H1 (cell line): ENCODE data around the gene GAP43. TPM values are rescaled to one million over a fixed set of nuclear protein-coding genes. Genes with fewer than 3 reads are reported as not detected.

Experiments
- CTCF ChIA-PET: fragments of 300-600 bp; sonication (Branson Sonifier 250); formaldehyde crosslinking; loops from one replicate; lab custom pipeline; 2021; ENCODE audit not compliant: partially characterized antibody; lab: Charles Lee
- POLR2A ChIA-PET: fragments of 300-600 bp; sonication (Branson Sonifier 250); formaldehyde crosslinking; loops from one replicate; lab custom pipeline; 2021; ENCODE audit warnings: inconsistent platforms; ENCODE audit not compliant: partially characterized antibody; lab: Charles Lee
- DNase-seq, 2 experiments: peaks; one replicate each; pipeline versions ENCODE4 v3.0.0 to v3.0.0-alpha.2; 2010 to 2022; ENCODE audit warnings: low spot score in 2 of 2, low read depth in 1 of 2, mixed read lengths in 1 of 2
- FAIRE-seq: peaks from 2 replicates; lab custom pipeline; 2011; peaks lifted over from hg19 to GRCh38; lab: Jason Lieb, UNC
- H2AFZ ChIP-seq: 2 replicates; pipeline ENCODE4 v1.8.1; 2012; ENCODE audit warnings: low read length, inconsistent platforms
- H2AK5ac ChIP-seq: 2 replicates; pipeline ENCODE4 v1.6.1; 2013; ENCODE audit warnings: low read depth, low read length
- H2BK120ac ChIP-seq: replicated peaks from 2 replicates; pipeline ENCODE3; 2013; ENCODE audit warnings: low read depth, low read length, inconsistent platforms
- H2BK12ac ChIP-seq: 2 replicates; pipeline ENCODE4 v1.6.1; 2013; ENCODE audit warnings: low read depth, low read length
- H2BK15ac ChIP-seq: 2 replicates; pipeline ENCODE4 v1.6.1; 2013; ENCODE audit warnings: low read length
- H2BK20ac ChIP-seq: 2 replicates; pipeline ENCODE4 v1.6.1; 2013; ENCODE audit warnings: low read length
- H2BK5ac ChIP-seq: 2 replicates; pipeline ENCODE4 v1.6.1; 2013; ENCODE audit warnings: low read depth, low read length
- H3K14ac ChIP-seq: 2 replicates; pipeline ENCODE4 v1.6.1; 2013; ENCODE audit warnings: inconsistent platforms; ENCODE audit not compliant: insufficient read length
- H3K18ac ChIP-seq: 2 replicates; pipeline ENCODE4 v1.6.1; 2013; ENCODE audit warnings: low read length; ENCODE audit errors: extremely low read depth
- H3K23ac ChIP-seq: 2 replicates; pipeline ENCODE4 v1.6.1; 2013; ENCODE audit warnings: inconsistent platforms; ENCODE audit not compliant: insufficient read length
- H3K23me2 ChIP-seq: 2 replicates; pipeline ENCODE4 v1.6.1; 2013; ENCODE audit warnings: low read depth, low read length
- H3K27ac ChIP-seq: 2 replicates; pipeline ENCODE4 v1.6.1; 2011; ENCODE audit warnings: low read depth, low read length, inconsistent platforms
- H3K27me3 ChIP-seq, 4 experiments: replicated peaks in 1 of 4; 1 replicate in 1 of 4; 2 replicates in 3 of 4; pipeline versions ENCODE4 v1.6.1 to v1.8.1; 2011 to 2013; ENCODE audit warnings: low read length in 3 of 4, mild to moderate bottlenecking in 3 of 4, inconsistent platforms in 2 of 4, mixed read lengths in 2 of 4, moderate library complexity in 1 of 4; ENCODE audit not compliant: control insufficient read depth in 3 of 4, insufficient read depth in 3 of 4; ENCODE audit errors: extremely low read depth in 1 of 4
- H3K36me3 ChIP-seq, 4 experiments: 2 replicates each; pipeline versions ENCODE4 v1.6.1 to v1.8.1; 2011 to 2013; ENCODE audit warnings: mild to moderate bottlenecking in 4 of 4, low read length in 3 of 4, moderate library complexity in 2 of 4, control low read depth in 1 of 4, inconsistent platforms in 1 of 4; ENCODE audit not compliant: insufficient read depth in 4 of 4, control insufficient read depth in 2 of 4
- H3K4ac ChIP-seq: replicated peaks from 2 replicates; pipeline ENCODE3; 2013; ENCODE audit warnings: low read length, low read depth, mixed read lengths, inconsistent platforms; ENCODE audit not compliant: insufficient read length
- H3K4me1 ChIP-seq, 4 experiments: replicated peaks in 1 of 4; 1 replicate in 1 of 4; 2 replicates in 3 of 4; pipeline versions ENCODE4 v1.6.1 to v1.8.1; 2011 to 2013; ENCODE audit warnings: low read length in 3 of 4, inconsistent platforms in 2 of 4, mixed read lengths in 1 of 4; ENCODE audit not compliant: insufficient read depth in 4 of 4, control insufficient read depth in 3 of 4
- H3K4me2 ChIP-seq, 2 experiments: 2 replicates each; pipeline versions ENCODE4 v1.6.1 to v1.8.1; 2011 to 2013; ENCODE audit warnings: low read depth in 2 of 2, low read length in 2 of 2, control low read depth in 1 of 2, inconsistent platforms in 1 of 2, mild to moderate bottlenecking in 1 of 2; ENCODE audit not compliant: insufficient read depth in 1 of 2
- H3K4me3 ChIP-seq, 4 experiments: fragments of 200-600, 300-600 bp in 1 of 4; sonication (generic), shearing (Covaris generic), sonication (Bioruptor Twin) in 1 of 4; 2 replicates each; pipeline versions ENCODE4 v1.5.1 to v1.8.1; 2011 to 2016; ENCODE audit warnings: low read length in 4 of 4, low read depth in 3 of 4, control low read depth in 2 of 4, inconsistent platforms in 2 of 4, mild to moderate bottlenecking in 2 of 4, mixed read lengths in 1 of 4, moderate library complexity in 1 of 4; ENCODE audit not compliant: insufficient read depth in 2 of 4; ENCODE audit errors: extremely low read depth in 1 of 4
- H3K56ac ChIP-seq: replicated peaks from 2 replicates; pipeline ENCODE3; 2013; ENCODE audit warnings: low read depth, mild to moderate bottlenecking, mixed read lengths, low read length, inconsistent platforms; ENCODE audit not compliant: insufficient read length
- H3K79me1 ChIP-seq: 2 replicates; pipeline ENCODE4 v1.6.1; 2013; ENCODE audit warnings: low read depth, low read length, control low read depth
- H3K79me2 ChIP-seq, 2 experiments: 2 replicates each; pipeline versions ENCODE4 v1.6.1 to v1.8.1; 2012 to 2013; ENCODE audit warnings: low read length in 2 of 2, mild to moderate bottlenecking in 2 of 2, inconsistent platforms in 1 of 2; ENCODE audit not compliant: insufficient read depth in 2 of 2, control insufficient read depth in 1 of 2
- H3K9ac ChIP-seq, 4 experiments: replicated peaks in 1 of 4; 1 replicate in 1 of 4; 2 replicates in 3 of 4; pipeline versions ENCODE4 v1.6.1 to v1.8.1; 2011 to 2013; ENCODE audit warnings: low read depth in 3 of 4, low read length in 3 of 4, control low read depth in 2 of 4, mild to moderate bottlenecking in 2 of 4, moderate library complexity in 2 of 4, inconsistent platforms in 1 of 4; ENCODE audit errors: extremely low read depth in 1 of 4
- H3K9me3 ChIP-seq, 2 experiments: 2 replicates each; pipeline versions ENCODE4 v1.6.1 to v1.8.1; 2012 to 2013; ENCODE audit warnings: mild to moderate bottlenecking in 2 of 2, moderate library complexity in 2 of 2, control low read depth in 1 of 2, inconsistent platforms in 1 of 2, low read depth in 1 of 2, low read length in 1 of 2, mixed read lengths in 1 of 2; ENCODE audit not compliant: insufficient read depth in 2 of 2
- H4K20me1 ChIP-seq, 2 experiments: replicated peaks in 1 of 2; 2 replicates each; pipeline versions ENCODE3 to v1.8.1; 2011 to 2013; ENCODE audit warnings: inconsistent platforms in 2 of 2, low read length in 2 of 2, mild to moderate bottlenecking in 1 of 2; ENCODE audit not compliant: insufficient read depth in 2 of 2, control insufficient read depth in 1 of 2
- H4K5ac ChIP-seq: 2 replicates; pipeline ENCODE4 v1.6.1; 2013; ENCODE audit warnings: low read length, low read depth, mixed read lengths, inconsistent platforms; ENCODE audit not compliant: insufficient read length
- H4K8ac ChIP-seq: 2 replicates; pipeline ENCODE4 v1.8.0; 2013; ENCODE audit warnings: mild to moderate bottlenecking, moderate library complexity, low read length, inconsistent platforms; ENCODE audit not compliant: insufficient read depth; ENCODE audit errors: extremely low read depth
- H4K91ac ChIP-seq: replicated peaks from 2 replicates; pipeline ENCODE3; 2013; ENCODE audit warnings: low read length, mixed read lengths, inconsistent platforms; ENCODE audit not compliant: insufficient read length
- ATF2 ChIP-seq: IDR thresholded peaks from 2 replicates; pipeline ENCODE4 v1.6.1; 2012; ENCODE audit warnings: low read length, inconsistent platforms
- EGR1 ChIP-seq: IDR thresholded peaks from 2 replicates; pipeline ENCODE4 v1.6.1; 2011; ENCODE audit warnings: low read depth, low read length, borderline replicate concordance
- JUND ChIP-seq: IDR thresholded peaks from 2 replicates; pipeline ENCODE4 v1.6.1; 2011; ENCODE audit warnings: mild to moderate bottlenecking, improper control_type of control experiment, low read length
- MAX ChIP-seq: IDR thresholded peaks from 2 replicates; pipeline ENCODE4 v1.6.1; 2012; ENCODE audit warnings: inconsistent platforms
- PHF8 ChIP-seq: fragments of 200-600 bp; sonication (generic); conservative IDR thresholded peaks from 2 replicates; pipeline ENCODE4 v1.7.1; 2012; ENCODE audit warnings: low read depth, mild to moderate bottlenecking, inconsistent platforms, low read length, moderate library complexity
- POU5F1 ChIP-seq: IDR thresholded peaks from 2 replicates; pipeline ENCODE4 v1.6.1; 2011; ENCODE audit warnings: low read depth, mild to moderate bottlenecking, low read length, moderate library complexity
- RBBP5 ChIP-seq: IDR thresholded peaks from 2 replicates; pipeline ENCODE4 v1.7.1; 2012; ENCODE audit warnings: low read depth, mild to moderate bottlenecking, inconsistent platforms, low read length, moderate library complexity, borderline replicate concordance
- SAP30 ChIP-seq: fragments of 300-600 bp; sonication (generic); IDR thresholded peaks from 2 replicates; pipeline ENCODE4 v1.7.1; 2012; ENCODE audit warnings: low read length, moderate library complexity, mild to moderate bottlenecking, inconsistent platforms; ENCODE audit not compliant: insufficient read depth, insufficient replicate concordance
- TEAD4 ChIP-seq: IDR thresholded peaks from 2 replicates; pipeline ENCODE4 v1.6.1; 2012; ENCODE audit warnings: low read depth, low read length, inconsistent platforms, mixed read lengths
- WGBS, 2 experiments: shearing (Covaris generic) in 1 of 2; methylation state at CpG; one replicate each; pipeline versions ENCODE4 v1.1.6 to v1.1.7; 2013 to 2015; ENCODE audit warnings: low lambda C conversion rate in 2 of 2, mixed read lengths in 2 of 2, inconsistent platforms in 1 of 2, low coverage in 1 of 2, missing lambda C conversion rate in 1 of 2; ENCODE audit not compliant: insufficient replicate concordance in 2 of 2, insufficient coverage in 1 of 2, insufficient read length in 1 of 2; ENCODE audit errors: extremely low coverage in 1 of 2, missing lambda C conversion rate in 1 of 2; 5-methylcytosine and 5-hydroxymethylcytosine counted together
- polyA plus RNA-seq, 7 experiments: library from polyadenylated mRNA; depleted of rRNA in 3 of 7; stranded (reverse) in 5 of 7; unstranded in 2 of 7; fragments of >200 nt in 5 of 7; fragments of 200-250 nt in 2 of 7; gene quantifications; 1 replicate in 5 of 7; 2 replicates in 1 of 7; 4 replicates in 1 of 7; pipeline versions ENCODE4 v1.2.1 to v1.2.3, GENCODE V29; 2011 to 2013; ENCODE audit warnings: missing spikeins in 2 of 7, mixed read lengths in 2 of 7
- total RNA-seq: library from RNA; stranded (reverse); fragmentation: NEBNext Ultra II Directional; extraction: Animal tissue kit (Norgen Biotek cat#: 25700); gene quantifications from 2 replicates; pipeline ENCODE4 v1.2.1, GENCODE V29; 2021

GAP43 gene
- total and polyA plus RNA-seq, 2 of the 8 experiments (the other 6 are each of a cell fraction or from before 2014, with no cell fraction given), result 11.2 to 21.9 TPM

DNA sequence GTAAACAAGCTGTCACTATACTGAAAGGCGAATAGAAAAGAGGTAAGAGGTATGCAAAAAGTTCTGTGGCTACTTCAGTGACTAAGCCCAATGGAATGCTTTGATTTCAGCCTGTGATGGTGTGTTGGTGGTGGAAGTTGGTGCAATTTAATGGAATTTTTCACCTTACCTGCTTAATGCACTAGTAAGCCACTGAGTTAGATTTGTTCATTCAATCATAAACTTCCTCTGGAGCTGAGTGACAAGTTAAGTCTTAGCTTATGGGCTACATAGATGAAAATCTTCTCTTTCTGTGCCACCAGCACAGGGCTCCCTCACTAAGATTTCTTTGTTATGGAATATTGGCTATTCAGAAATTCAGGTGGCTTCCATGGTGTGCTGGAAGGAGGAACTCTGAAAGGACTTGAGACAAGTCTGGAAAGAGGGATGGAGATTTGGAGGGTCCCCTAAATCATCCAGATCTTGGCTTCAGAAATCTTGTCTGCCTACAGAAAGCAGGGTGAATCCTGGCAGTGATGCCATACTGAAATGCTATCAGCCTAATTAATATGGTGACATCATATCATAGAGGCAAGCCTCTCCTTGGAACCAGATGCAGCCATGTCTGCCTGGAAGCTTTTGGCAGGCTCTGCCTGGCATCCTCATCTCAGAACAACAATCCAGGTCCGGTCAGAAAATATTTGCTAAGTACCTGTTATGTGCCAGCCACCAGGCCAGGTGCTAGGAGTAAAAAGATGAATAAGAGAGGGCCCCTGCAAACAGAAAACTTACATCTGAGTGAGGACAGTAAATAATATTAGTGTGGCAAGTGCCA, 8.1 kb upstream of the GAP43 start:
- Histone ChIP-seq H3K56ac (no peak overlapping the region), H3K79me1 (no peaks in the 10 kb centered on the region), H3K4me3 (no peak overlapping the region), H3K79me2 (no peaks in the 10 kb centered on the region), H3K18ac (no peak overlapping the region), H3K23me2 (no peaks in the 10 kb centered on the region), H3K36me3 (no peaks in the 10 kb centered on the region), H3K27ac (no peak overlapping the region), H3K23ac (no peak overlapping the region), H3K4me1 (peaks cover 2 to 8% (median 7%) of the 10 kb centered on the region in 4 experiments; a peak in 4 of 7 replicates), H3K9ac (no peak overlapping the region), H3K4ac (no peak overlapping the region), H3K9me3 (no peaks in the 10 kb centered on the region), H2AK5ac (peak overlapping the region; percentile 87; the same call in 1 of the 2 replicates), H2AFZ (no peak overlapping the region), H3K14ac (no peak overlapping the region), H4K5ac (no peak overlapping the region), H4K91ac (no peak overlapping the region), H2BK20ac (peak overlapping the region; percentile 62; the same call in 1 of the 2 replicates), H2BK12ac (peak overlapping the region; percentile 86), H3K4me2 (peak overlapping the region; percentile 12 to 51; a peak in 3 of 4 replicates), H4K8ac (no peak overlapping the region), H4K20me1 (no peaks in the 10 kb centered on the region), H2BK120ac (no peak overlapping the region), H2BK15ac (no peak overlapping the region), H3K27me3 (no peaks in the 10 kb centered on the region), H2BK5ac (peak overlapping the region; percentile 10)
- ChIA-PET CTCF (interaction anchor here (0.6 to 0.9 kb wide), 3 partner anchors 9 to 638 kb away, joined by 3 to 4 read pairs (median 3); no protein-coding TSS in a partner anchor), POLR2A (interaction anchor here (1.1 kb wide), 1 partner anchor 12 kb away, joined by 3 read pairs; no protein-coding TSS in a partner anchor)
- FAIRE-seq (peak; percentile 78), DNase-seq (no peak)
- WGBS, 2 experiments, result 61% methylated on average over 2 of the region's 2 CpGs; no CpG with 5 or more reads in 1 of the 2 experiments
- TF ChIP-seq POU5F1 (no peak), EGR1 (no peak), RBBP5 (no peak), PHF8 (no peak), SAP30 (no peak), ATF2 (peak; percentile 20; the same call in 1 of the 2 replicates), JUND (peak; percentile 99), TEAD4 (peak; percentile 89), MAX (no peak)
